ENCODE data around the gene CKAP2L.

GRCh38 chr2:112703684-112704083 is 60.7 kb downstream of the CKAP2L start:
- TF ChIP-seq POLR2A (IDR thresholded peaks at IDR 0.05) (no peak), CTCF (IDR thresholded peaks at IDR 0.05) (no peak)

Data from heart left ventricle (tissue), 13 donors.